GM19240 (cell line): ENCODE measurements around the gene SSC5D.
"Not testable (repeated sequence)": the region's sequence is repeated elsewhere in the genome, so short reads cannot be mapped to it uniquely, and the experiment has no call there.

Source experiments
- DNase-seq: peaks from one replicate; pipeline ENCODE4 v3.0.0; 2011; ENCODE audit warnings: low spot score; ENCODE audit not compliant: insufficient read length

SSC5D gene

DNA sequence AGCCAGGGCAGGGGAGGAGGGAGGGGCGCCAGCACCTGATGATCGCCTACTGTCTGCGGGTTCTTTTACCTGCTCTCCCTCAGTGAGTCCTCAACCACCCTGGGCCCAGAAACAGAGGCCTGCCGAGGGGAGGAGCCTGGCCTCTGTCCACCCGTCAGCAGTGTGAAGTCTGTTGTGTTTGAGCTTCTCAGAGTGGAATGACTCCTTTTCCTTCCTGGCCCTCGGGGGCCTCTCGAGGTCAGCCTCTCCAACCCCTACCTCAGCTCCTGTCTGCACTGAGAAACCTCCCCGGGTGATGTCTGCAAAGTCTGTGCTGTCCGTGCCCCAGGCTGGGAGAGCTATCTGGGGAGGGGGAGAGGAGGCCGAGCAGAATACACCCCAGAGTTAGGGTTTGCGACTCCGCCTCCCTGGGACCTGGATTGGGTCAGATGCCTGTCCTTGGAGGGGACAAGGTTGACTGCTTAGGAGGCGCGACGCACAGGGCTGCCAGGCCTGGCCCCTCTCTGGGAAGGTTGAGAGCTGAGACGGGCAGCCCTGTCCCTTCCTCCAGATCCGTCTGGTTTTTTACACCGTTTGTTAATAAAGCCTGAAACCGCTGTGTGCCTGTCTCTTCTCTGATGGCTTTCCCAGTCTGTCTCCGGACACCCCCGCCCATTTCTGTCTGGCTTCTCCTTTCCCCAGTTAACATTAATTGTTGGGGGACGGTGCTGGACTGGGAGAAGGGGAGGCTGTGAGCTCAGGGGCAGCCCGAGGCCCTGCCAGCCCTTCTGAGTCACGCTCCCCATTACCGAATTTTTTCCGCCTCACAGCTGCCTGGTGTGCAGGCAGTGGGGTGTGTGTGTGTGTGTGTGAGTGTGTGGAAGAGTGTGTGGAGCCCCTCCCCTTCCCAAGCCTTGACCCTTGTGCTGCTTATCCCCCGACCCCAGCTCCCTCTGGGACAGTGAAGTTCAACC is 989 bp upstream of the SSC5D start:
- no peak for DNase-seq

DNA sequence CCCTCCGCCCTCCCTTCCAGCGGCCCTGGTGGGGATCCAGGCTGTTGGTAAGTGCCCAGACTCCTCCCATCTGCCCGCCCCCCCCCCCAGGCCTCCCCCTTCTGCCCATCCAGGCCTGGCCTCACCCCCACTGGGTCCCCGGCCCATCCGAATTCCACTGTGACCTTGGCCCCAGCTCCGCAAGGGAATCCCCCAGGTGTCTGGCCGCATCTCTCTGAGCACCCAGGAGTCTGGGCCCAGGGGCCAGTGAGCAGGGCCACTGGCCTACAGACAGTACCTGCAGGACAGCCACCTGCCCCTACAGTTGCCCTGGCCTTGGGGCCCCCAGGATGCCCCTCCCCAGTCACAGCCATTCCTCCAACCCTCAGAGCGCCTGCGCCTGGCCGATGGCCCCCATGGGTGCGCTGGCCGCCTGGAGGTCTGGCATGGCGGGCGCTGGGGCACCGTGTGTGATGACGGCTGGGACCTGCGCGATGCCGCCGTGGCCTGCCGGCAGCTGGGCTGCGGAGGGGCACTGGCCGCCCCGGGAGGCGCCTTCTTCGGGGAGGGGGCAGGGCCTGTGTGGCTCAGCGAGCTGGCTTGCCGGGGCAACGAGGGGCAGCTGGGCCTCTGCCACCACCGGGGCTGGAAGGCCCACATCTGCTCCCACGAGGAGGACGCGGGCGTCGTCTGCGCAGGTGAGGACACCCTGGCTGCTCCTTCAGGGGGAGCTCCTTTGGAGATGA is 912 bp downstream of the SSC5D start:
- no peak for DNase-seq

DNA sequence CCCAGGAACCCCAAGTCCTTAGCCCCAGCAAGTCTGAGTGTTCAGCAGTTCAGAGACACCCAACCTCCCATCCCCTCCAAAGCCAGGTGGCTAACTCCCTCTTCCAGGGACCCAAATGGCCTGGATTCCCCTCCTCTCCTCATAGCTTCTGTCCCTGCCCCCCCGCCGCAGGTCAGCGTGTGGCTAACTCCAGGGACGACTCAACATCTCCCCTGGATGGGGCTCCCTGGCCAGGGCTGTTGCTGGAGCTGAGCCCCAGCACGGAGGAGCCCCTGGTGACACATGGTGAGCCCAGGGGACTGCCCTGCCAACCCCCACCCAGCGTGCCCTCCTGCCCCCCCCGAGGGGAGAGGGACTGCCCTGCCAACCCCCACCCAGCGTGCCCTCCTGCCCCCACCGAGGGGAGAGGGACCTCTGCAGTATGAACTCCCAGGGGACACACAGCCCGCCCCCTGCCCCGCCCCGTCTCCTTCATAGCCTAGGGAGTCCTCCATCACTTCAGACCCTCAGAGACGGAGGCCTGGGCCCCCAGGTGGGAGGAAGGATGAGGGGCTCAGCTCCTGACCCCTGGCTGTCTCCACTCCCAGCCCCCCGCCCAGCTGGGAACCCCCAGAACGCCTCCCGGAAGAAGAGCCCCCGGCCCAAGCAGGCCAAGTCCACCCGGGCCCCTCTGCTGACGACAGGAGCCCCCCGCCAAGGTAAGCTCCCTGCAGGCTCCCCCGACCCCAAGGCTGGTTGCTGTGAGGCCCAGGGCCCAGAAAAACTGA is 1.7 kb downstream of the SSC5D start:
- no peak for DNase-seq

- DNase-seq, result no peak
Measured at GRCh38 chr19:55490478-55491432, 2.5 kb downstream of the SSC5D start.

DNA sequence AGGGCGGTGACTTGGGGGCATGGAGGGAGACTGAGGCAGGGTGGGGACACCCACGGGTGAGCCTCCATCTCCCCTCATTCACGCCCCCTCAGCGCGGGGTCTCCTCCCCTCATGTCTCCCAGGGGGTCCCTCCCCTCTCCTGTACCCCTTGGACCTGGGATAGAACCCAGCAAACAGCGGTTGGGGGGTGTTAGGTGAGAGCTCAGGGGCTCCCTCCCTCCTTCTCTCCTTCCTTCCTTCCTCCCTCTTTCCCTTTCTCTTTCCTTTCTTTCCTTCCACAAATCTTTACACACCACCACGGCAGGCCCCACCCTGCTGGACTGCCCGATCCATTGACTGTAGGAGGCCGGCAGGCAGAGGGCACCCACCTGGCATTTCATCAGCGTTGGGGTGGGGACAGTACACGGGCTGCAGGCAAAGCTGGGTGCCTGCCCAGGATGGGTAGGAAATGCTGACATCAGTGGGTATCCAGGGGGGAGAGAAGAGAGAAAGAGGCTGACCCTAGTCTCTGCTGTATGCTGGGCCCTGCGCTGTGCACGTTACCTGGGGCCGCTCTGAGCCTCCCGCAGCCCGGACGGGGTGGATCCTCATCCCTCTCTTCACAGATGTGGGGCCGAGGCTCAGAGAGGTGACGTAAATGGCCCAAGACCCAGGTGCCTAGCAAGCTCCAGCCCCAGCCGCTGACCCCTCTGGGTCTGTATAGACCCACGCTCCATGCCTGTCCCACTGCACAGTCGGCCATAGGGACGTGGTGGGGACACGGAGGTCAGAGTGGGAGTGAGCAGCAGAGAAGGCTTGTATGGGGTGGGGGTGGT is 3.5 kb downstream of the SSC5D start:
- DNase-seq, result no peak

DNA sequence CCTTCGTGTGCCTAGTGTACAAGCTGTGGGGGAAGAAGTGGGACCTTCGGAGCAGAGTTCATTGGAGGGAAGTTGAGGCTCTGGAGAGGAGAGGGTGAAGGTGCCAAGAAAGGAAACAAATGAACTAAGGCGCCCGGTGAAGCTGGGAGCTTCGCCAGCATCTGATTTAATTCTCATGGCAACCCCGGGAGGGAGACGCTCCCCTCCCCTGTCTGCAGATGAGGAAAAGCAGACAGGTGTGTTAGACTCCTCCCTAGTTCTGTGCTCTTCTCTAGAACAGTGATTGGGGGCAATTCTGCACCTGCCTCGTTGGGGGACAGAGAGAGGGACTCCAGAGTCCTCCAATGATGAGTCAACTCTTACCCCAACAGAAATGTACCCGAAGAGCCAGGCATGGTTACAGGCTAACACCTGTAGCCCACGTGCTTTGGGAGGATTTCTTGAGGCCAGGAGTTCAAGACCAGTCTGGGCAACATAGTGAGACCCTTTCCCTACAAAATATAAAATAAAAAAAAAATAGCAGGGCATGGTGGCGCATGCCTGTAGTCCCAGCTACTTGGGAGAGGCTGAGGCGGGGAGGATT is 4.2 kb downstream of the SSC5D start:
- DNase-seq, result no peak

- no peak for DNase-seq
Measured at GRCh38 chr19:55493052-55493644, 4.9 kb downstream of the SSC5D start.

GRCh38 chr19:55493645-55494171 is 5.5 kb downstream of the SSC5D start:
- no peak for DNase-seq

GRCh38 chr19:55494172-55494761 is 6.0 kb downstream of the SSC5D start:
- no peak for DNase-seq

DNA sequence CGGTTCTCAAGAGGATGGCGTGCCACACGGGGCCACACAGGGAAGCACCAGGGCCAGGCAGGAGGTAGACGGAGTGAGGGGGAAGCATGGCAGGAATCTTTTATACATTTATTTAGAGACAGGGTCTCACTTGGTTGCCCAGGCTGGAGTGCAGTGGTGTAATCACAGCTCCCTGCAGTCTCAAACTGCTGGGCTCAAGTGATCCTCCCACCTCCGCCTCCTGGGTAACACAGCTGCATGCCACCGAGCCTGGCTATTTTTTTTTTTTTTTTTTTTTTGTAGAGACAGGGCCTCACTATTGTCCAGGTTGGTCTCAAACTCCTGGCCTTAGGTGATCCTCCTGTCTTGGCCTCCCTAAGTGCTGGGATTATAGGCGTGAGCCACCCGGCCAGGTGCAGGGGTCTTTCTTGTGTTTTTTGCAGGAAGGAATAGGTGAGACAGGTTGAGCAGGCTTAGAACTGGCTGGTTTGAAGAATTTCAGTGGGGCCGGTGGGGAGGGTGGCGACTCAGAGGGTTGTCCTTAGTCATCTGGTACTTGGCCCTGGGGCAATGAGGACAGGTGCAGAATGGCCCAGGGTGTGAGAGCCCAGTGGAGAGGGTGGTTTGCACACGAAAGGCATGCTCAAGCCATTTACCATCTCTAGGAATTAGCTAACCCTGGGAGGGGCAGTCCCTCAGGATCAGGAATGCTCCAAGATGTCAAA is 7.6 kb downstream of the SSC5D start:
- no peak for DNase-seq

- not testable (repeated sequence) for DNase-seq
Measured at GRCh38 chr19:55496820-55497219, 8.6 kb downstream of the SSC5D start.

GRCh38 chr19:55497763-55498162 is 9.5 kb downstream of the SSC5D start:
- no peak for DNase-seq

- DNase-seq, result no peak
Measured at GRCh38 chr19:55498246-55498840, 10.1 kb downstream of the SSC5D start.

- no peak for DNase-seq
Measured at GRCh38 chr19:55500368-55500952, 12.2 kb downstream of the SSC5D start.

DNA sequence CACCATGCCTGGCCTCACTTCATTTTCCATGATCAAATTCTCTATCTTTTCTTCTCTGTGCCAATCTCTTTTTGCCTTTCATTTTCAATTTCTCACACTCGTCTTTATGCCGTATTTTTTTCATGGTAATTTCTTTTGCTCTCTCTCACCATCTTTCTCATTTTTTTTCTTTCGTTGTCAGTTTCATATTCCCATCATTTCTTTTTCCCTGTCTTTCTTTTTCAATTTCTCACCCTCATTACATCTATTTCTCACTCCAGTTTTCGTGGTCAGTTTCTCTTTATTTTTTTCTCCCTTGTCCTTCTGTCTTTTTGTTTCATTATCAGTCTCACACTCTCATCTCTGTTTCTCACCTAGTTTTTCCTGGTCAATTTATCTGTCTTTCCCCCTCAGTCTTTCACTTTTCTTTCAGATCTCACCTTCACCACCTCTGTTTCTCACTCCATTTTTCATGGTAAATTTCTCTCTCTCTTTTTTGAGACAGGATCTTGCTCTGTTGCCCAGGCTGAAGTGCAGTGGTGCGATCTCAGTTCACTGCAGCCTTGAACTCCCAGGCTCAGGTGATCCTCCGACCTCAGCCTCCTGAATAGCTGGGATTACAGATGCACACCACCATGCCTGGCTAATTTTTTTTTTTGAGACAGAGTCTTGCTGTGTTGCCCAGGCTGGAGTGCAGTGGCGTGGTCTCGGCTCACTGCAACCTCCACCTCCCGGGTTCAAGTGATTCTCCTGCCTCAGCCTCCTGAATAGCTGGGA is 14.1 kb downstream of the SSC5D start:
- DNase-seq, result no peak

DNA sequence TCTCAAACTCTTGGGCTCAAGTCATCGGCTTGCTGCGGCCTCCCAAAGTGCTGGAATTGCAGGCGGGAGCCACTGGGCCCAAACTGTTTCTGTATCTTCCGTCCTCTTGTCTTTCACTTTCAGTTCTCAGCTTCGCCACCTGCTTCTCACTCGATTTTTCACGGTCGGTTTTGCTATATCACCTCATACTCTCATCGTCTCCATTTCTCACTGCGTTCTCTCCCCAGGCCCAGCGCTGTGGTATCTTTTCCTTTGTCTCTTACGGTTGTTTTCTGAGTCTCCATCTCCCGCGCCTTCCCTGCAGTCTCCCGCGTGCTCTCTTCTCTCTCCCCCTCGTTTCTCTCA is 14.9 kb downstream of the SSC5D start:
- no peak for DNase-seq
